ENCODE results near the gene USP24.
"Not testable (repeated sequence)": the region's sequence is repeated elsewhere in the genome, so short reads cannot be mapped to it uniquely, and the experiment has no call there.

USP24 gene

GRCh38 chr1:55235722-55236121, 20.6 kb upstream of the USP24 start:
- Histone ChIP-seq H3K36me3 (ENCODE audit: insufficient read depth, low read length) (no peaks in the 10 kb centered on the region), H3K9me3 (ENCODE audit: low read depth, low read length) (no peaks in the 10 kb centered on the region), H3K9ac (ENCODE audit: insufficient read length) (no peak overlapping the region), H3K27ac (no peak overlapping the region), H3K4me3 (no peak overlapping the region)
- TF ChIP-seq EZH2 (IDR thresholded peaks at IDR 0.05) (no peak), FOXP2 (optimal IDR thresholded peaks at IDR 0.05; ENCODE audit: control extremely low read depth, extremely low read length, insufficient read depth) (no peak), POLR2AphosphoS5 (IDR thresholded peaks at IDR 0.05; ENCODE audit: borderline replicate concordance, low read depth, low read length) (no peak)
- no peak for DNase-seq (ENCODE audit: low read depth, low spot score)

- H3K36me3 ChIP-seq (ENCODE audit: insufficient read depth, low read length), result no peaks in the 10 kb centered on the region
- no peak overlapping the region for H3K27ac ChIP-seq
- H3K9me3 ChIP-seq (ENCODE audit: low read depth, low read length), result no peaks in the 10 kb centered on the region
- no peak overlapping the region for H3K4me3 ChIP-seq
- DNase-seq (ENCODE audit: low read depth, low spot score), result no peak
- no peak overlapping the region for H3K9ac ChIP-seq (ENCODE audit: insufficient read length)
- TF ChIP-seq POLR2AphosphoS5 (IDR thresholded peaks at IDR 0.05; ENCODE audit: borderline replicate concordance, low read depth, low read length) (no peak), EZH2 (IDR thresholded peaks at IDR 0.05) (no peak)
Measured at GRCh38 chr1:55234016-55234415, 18.9 kb upstream of the USP24 start.

- Histone ChIP-seq H3K4me3 (no peak overlapping the region), H3K36me3 (ENCODE audit: insufficient read depth, low read length) (no peaks in the 10 kb centered on the region), H3K9ac (ENCODE audit: insufficient read length) (no peak overlapping the region), H3K27ac (no peak overlapping the region), H3K9me3 (ENCODE audit: low read depth, low read length) (no peaks in the 10 kb centered on the region)
- DNase-seq (ENCODE audit: low read depth, low spot score), result no peak
- no peak for TF ChIP-seq POLR2AphosphoS5 (IDR thresholded peaks at IDR 0.05; ENCODE audit: borderline replicate concordance, low read depth, low read length)
- no peak for TF ChIP-seq EZH2 (IDR thresholded peaks at IDR 0.05)
- TF ChIP-seq FOXP2 (optimal IDR thresholded peaks at IDR 0.05; ENCODE audit: control extremely low read depth, extremely low read length, insufficient read depth), result no peak
Measured at GRCh38 chr1:55233145-55233777, 18.1 kb upstream of the USP24 start.

- no peaks in the 10 kb centered on the region for H3K36me3 ChIP-seq (ENCODE audit: insufficient read depth, low read length)
- DNase-seq (ENCODE audit: low read depth, low spot score), result no peak
- H3K27ac ChIP-seq, result no peak overlapping the region
- H3K9me3 ChIP-seq (ENCODE audit: low read depth, low read length), result no peaks in the 10 kb centered on the region
- H3K9ac ChIP-seq (ENCODE audit: insufficient read length), result no peak overlapping the region
- TF ChIP-seq POLR2AphosphoS5 (IDR thresholded peaks at IDR 0.05; ENCODE audit: borderline replicate concordance, low read depth, low read length), result no peak
- no peak for TF ChIP-seq FOXP2 (optimal IDR thresholded peaks at IDR 0.05; ENCODE audit: control extremely low read depth, extremely low read length, insufficient read depth)
- H3K4me3 ChIP-seq, result no peak overlapping the region
Measured at GRCh38 chr1:55232448-55233144, 17.4 kb upstream of the USP24 start.

- TF ChIP-seq EZH2 (IDR thresholded peaks at IDR 0.05) (no peak), POLR2AphosphoS5 (IDR thresholded peaks at IDR 0.05; ENCODE audit: borderline replicate concordance, low read depth, low read length) (no peak), FOXP2 (optimal IDR thresholded peaks at IDR 0.05; ENCODE audit: control extremely low read depth, extremely low read length, insufficient read depth) (no peak)
- DNase-seq (ENCODE audit: low read depth, low spot score), result no peak
- H3K4me3 ChIP-seq, result no peak overlapping the region
Measured at GRCh38 chr1:55231745-55232144, 16.6 kb upstream of the USP24 start.

DNA sequence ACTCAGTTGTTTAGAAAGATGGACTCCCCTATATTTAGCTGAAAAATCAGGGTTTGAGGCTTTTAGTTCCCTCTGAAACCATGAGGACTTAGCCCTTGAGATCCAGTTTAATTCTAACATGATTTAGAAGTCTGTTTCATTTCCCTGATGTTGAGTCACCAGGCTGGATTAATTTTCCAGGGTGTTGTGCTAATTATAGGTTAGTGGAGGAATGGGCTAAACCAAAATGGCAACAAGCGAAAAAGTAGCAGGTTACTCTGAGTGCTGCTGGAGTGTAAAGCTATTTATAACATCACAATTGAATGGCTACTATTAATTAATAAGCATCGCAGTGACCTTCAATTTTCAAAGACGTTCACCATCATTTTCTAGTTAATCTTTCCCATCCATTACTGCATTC, 15.5 kb upstream of the USP24 start:
- Histone ChIP-seq H3K27ac (no peak overlapping the region), H3K9ac (ENCODE audit: insufficient read length) (no peak overlapping the region), H3K9me3 (ENCODE audit: low read depth, low read length) (no peaks in the 10 kb centered on the region), H3K4me3 (no peak overlapping the region), H3K36me3 (ENCODE audit: insufficient read depth, low read length) (no peaks in the 10 kb centered on the region)
- DNase-seq (ENCODE audit: low read depth, low spot score), result no peak
- no peak for TF ChIP-seq EZH2 (IDR thresholded peaks at IDR 0.05)
- TF ChIP-seq POLR2AphosphoS5 (IDR thresholded peaks at IDR 0.05; ENCODE audit: borderline replicate concordance, low read depth, low read length), result no peak
- TF ChIP-seq FOXP2 (optimal IDR thresholded peaks at IDR 0.05; ENCODE audit: control extremely low read depth, extremely low read length, insufficient read depth), result no peak

More at GRCh38 chr1:55231745-55232144, 16.6 kb upstream of the USP24 start:
- Histone ChIP-seq H3K9me3 (ENCODE audit: low read depth, low read length) (no peaks in the 10 kb centered on the region), H3K36me3 (ENCODE audit: insufficient read depth, low read length) (no peaks in the 10 kb centered on the region), H3K9ac (ENCODE audit: insufficient read length) (no peak overlapping the region), H3K27ac (no peak overlapping the region)

- not testable (repeated sequence) for H3K27ac ChIP-seq; H3K9ac ChIP-seq (ENCODE audit: insufficient read length); DNase-seq (ENCODE audit: low read depth, low spot score); H3K36me3 ChIP-seq (ENCODE audit: insufficient read depth, low read length); H3K9me3 ChIP-seq (ENCODE audit: low read depth, low read length); H3K4me3 ChIP-seq
Measured at GRCh38 chr1:55229726-55230125, 14.6 kb upstream of the USP24 start.

- no peaks in the 10 kb centered on the region for H3K36me3 ChIP-seq (ENCODE audit: insufficient read depth, low read length)
- H3K27ac ChIP-seq, result no peak overlapping the region
- no peak for DNase-seq (ENCODE audit: low read depth, low spot score)
- H3K9ac ChIP-seq (ENCODE audit: insufficient read length), result no peak overlapping the region
- H3K4me3 ChIP-seq, result no peak overlapping the region
- TF ChIP-seq FOXP2 (optimal IDR thresholded peaks at IDR 0.05; ENCODE audit: control extremely low read depth, extremely low read length, insufficient read depth) (no peak), EZH2 (IDR thresholded peaks at IDR 0.05) (no peak), POLR2AphosphoS5 (IDR thresholded peaks at IDR 0.05; ENCODE audit: borderline replicate concordance, low read depth, low read length) (no peak)
- H3K9me3 ChIP-seq (ENCODE audit: low read depth, low read length), result no peaks in the 10 kb centered on the region
Measured at GRCh38 chr1:55225228-55225627, 10.1 kb upstream of the USP24 start.

- DNase-seq (ENCODE audit: low read depth, low spot score), result no peak
Measured at GRCh38 chr1:55224729-55225128, 9.6 kb upstream of the USP24 start.

More at GRCh38 chr1:55224729-55225128, 9.6 kb upstream of the USP24 start:
- H3K36me3 ChIP-seq (ENCODE audit: insufficient read depth, low read length), result no peaks in the 10 kb centered on the region
- TF ChIP-seq POLR2AphosphoS5 (IDR thresholded peaks at IDR 0.05; ENCODE audit: borderline replicate concordance, low read depth, low read length) (no peak), EZH2 (IDR thresholded peaks at IDR 0.05) (no peak), FOXP2 (optimal IDR thresholded peaks at IDR 0.05; ENCODE audit: control extremely low read depth, extremely low read length, insufficient read depth) (no peak)
- no peaks in the 10 kb centered on the region for H3K9me3 ChIP-seq (ENCODE audit: low read depth, low read length)
- no peak overlapping the region for H3K27ac ChIP-seq
- H3K4me3 ChIP-seq, result no peak overlapping the region
- no peak overlapping the region for H3K9ac ChIP-seq (ENCODE audit: insufficient read length)

All from SK-N-MC (cell line).